Kidney (tissue), 14 donors: ENCODE data around the gene SNRNP48. TPM values are rescaled to one million over a fixed set of nuclear protein-coding genes. Genes with fewer than 3 reads are reported as not detected.
A peak's percentile ranks its signal among the peaks of the same experiment; 100 is the strongest.

Source experiments
- DNase-seq, 5 donors: peaks; one replicate each; pipeline ENCODE4 v3.0.0-alpha.2; 2013 to 2020
- FAIRE-seq: peaks from 2 replicates; lab custom pipeline; 2012; peaks lifted over from hg19 to GRCh38; lab: Jason Lieb, UNC
- H3K27ac ChIP-seq, 2 donors: one replicate each; pipeline ENCODE4 v1.7.0; 2013; ENCODE audit warnings: low read depth in 2 of 2, low read length in 2 of 2, inconsistent platforms in 1 of 2
- H3K27me3 ChIP-seq: one replicate; pipeline ENCODE4 v1.7.1; 2013; ENCODE audit warnings: low read length, inconsistent platforms; ENCODE audit not compliant: control insufficient read depth, insufficient read depth
- H3K36me3 ChIP-seq, 3 donors: one replicate each; pipeline versions ENCODE4 v1.7.0 to v1.7.1; 2013; ENCODE audit warnings: low read length in 3 of 3, control low read depth in 1 of 3, inconsistent platforms in 1 of 3; ENCODE audit not compliant: insufficient read depth in 3 of 3, control insufficient read depth in 2 of 3
- H3K4me1 ChIP-seq, 3 donors: one replicate each; pipeline versions ENCODE4 v1.7.0 to v1.7.1; 2013; ENCODE audit warnings: low read length in 3 of 3, inconsistent platforms in 1 of 3, low read depth in 1 of 3; ENCODE audit not compliant: control insufficient read depth in 2 of 3, insufficient read depth in 2 of 3
- H3K4me3 ChIP-seq, 3 donors: one replicate each; pipeline versions ENCODE4 v1.7.0 to v1.8.1; 2013; ENCODE audit warnings: low read length in 3 of 3, control low read depth in 1 of 3, inconsistent platforms in 1 of 3
- H3K9ac ChIP-seq, 3 donors: one replicate each; pipeline versions ENCODE4 v1.7.0 to v1.7.1; 2013; ENCODE audit warnings: low read length in 3 of 3, control low read depth in 1 of 3, inconsistent platforms in 1 of 3
- H3K9me3 ChIP-seq, 3 donors: one replicate each; pipeline versions ENCODE4 v1.7.0 to v1.7.1; 2013; ENCODE audit warnings: low read length in 3 of 3, control low read depth in 1 of 3, inconsistent platforms in 1 of 3; ENCODE audit not compliant: control insufficient read depth in 2 of 3, insufficient read depth in 1 of 3
- CTCF ChIP-seq: IDR thresholded peaks from 3 replicates; pipeline ENCODE4 v1.5.1; 2012; ENCODE audit warnings: mild to moderate bottlenecking, moderate library complexity, borderline replicate concordance; ENCODE audit not compliant: insufficient read depth; ENCODE audit errors: extremely low read depth
- intact Hi-C: fragments of 100-400 bp; cut with DNase I; formaldehyde crosslinking; loops from one replicate; pipeline ENCODE4 v1.11.1; 2022
- polyA plus RNA-seq: library from polyadenylated mRNA; stranded (reverse); fragments of 350-450 nt; fragmentation: Illumina TruSeq; extraction: RNeasy Lipid Tissue Mini Kit (QIAGEN cat#74804); gene quantifications from one replicate; pipeline ENCODE4 v1.2.3, GENCODE V29; 2014; ENCODE audit warnings: low read depth, low replicate concordance; ENCODE audit not compliant: insufficient read depth
- total RNA-seq: library from RNA; stranded (reverse); fragmentation: NEBNext Ultra II Directional; extraction: Animal tissue kit (Norgen Biotek cat#: 25700); gene quantifications from one replicate; pipeline ENCODE4 v1.2.1, GENCODE V29; 2021
- donor health status: control.
- donor health status: control.
- donor health status: control.
- donor health status: control.
- donor health status: control.
- donor health status: DM: yes; HTN: yes; CAD: no.
- donor health status: Normal renal cell carcinoma (clear cell type).

The SNRNP48 gene
- total and polyA plus RNA-seq, 2 donors from 2014 or later, result 5.2 to 12.1 TPM

GRCh38 chr6:7604506-7604905 lies 14.5 kb downstream of the SNRNP48 start:
- no peak overlapping the region for H3K4me3 ChIP-seq
- H3K9ac ChIP-seq, result no peak overlapping the region
- FAIRE-seq, result no peak
- no peak overlapping the region for H3K27ac ChIP-seq
- no peak for TF ChIP-seq CTCF
- no peaks in the 10 kb centered on the region for H3K9me3 ChIP-seq
- no peak for DNase-seq
- peaks cover 8 to 65% (median 32%) of the 10 kb centered on the region in 3 donors for H3K36me3 ChIP-seq
- H3K27me3 ChIP-seq, result no peaks in the 10 kb centered on the region
- intact Hi-C loops, result no loop called here
- no peaks in the 10 kb centered on the region for H3K4me1 ChIP-seq

- Histone ChIP-seq H3K27ac (no peak overlapping the region), H3K9me3 (no peaks in the 10 kb centered on the region), H3K27me3 (no peaks in the 10 kb centered on the region), H3K36me3 (peaks cover 3 to 7% (median 4%) of the 10 kb centered on the region in 3 donors), H3K9ac (no peak overlapping the region), H3K4me1 (peaks cover 0 to 2% (median 0%) of the 10 kb centered on the region in 3 donors), H3K4me3 (no peak overlapping the region)
- FAIRE-seq (peak; percentile 47), DNase-seq (peak in 3 of 5 donors; percentile 61 to 81 (median 78))
- intact Hi-C loops, result loop anchor here (10.0 kb wide), 1 partner anchor 201 kb away; no protein-coding TSS in a partner anchor
- peak; percentile 81 for TF ChIP-seq CTCF
Observed at GRCh38 chr6:7615611-7616383, 25.8 kb downstream of the SNRNP48 start.

GRCh38 chr6:7617801-7618764 lies 28.1 kb downstream of the SNRNP48 start:
- H3K9ac ChIP-seq, result no peak overlapping the region
- H3K9me3 ChIP-seq, result no peaks in the 10 kb centered on the region
- no peaks in the 10 kb centered on the region for H3K36me3 ChIP-seq
- FAIRE-seq, result no peak
- intact Hi-C loops, result loop anchor here (10.0 kb wide), 1 partner anchor 203 kb away; no protein-coding TSS in a partner anchor
- peak in 1 of 5 donors; percentile 27 for DNase-seq
- H3K27me3 ChIP-seq, result no peaks in the 10 kb centered on the region
- TF ChIP-seq CTCF, result no peak
- no peak overlapping the region for H3K4me3 ChIP-seq
- no peak overlapping the region for H3K27ac ChIP-seq
- H3K4me1 ChIP-seq, result peaks cover 0 to 2% (median 0%) of the 10 kb centered on the region in 3 donors
